ENCODE measurements around the gene SETD2.

- TF ChIP-seq, protein P1, sequence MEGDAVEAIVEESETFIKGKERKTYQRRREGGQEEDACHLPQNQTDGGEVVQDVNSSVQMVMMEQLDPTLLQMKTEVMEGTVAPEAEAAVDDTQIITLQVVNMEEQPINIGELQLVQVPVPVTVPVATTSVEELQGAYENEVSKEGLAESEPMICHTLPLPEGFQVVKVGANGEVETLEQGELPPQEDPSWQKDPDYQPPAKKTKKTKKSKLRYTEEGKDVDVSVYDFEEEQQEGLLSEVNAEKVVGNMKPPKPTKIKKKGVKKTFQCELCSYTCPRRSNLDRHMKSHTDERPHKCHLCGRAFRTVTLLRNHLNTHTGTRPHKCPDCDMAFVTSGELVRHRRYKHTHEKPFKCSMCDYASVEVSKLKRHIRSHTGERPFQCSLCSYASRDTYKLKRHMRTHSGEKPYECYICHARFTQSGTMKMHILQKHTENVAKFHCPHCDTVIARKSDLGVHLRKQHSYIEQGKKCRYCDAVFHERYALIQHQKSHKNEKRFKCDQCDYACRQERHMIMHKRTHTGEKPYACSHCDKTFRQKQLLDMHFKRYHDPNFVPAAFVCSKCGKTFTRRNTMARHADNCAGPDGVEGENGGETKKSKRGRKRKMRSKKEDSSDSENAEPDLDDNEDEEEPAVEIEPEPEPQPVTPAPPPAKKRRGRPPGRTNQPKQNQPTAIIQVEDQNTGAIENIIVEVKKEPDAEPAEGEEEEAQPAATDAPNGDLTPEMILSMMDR (IDR thresholded peaks at IDR 0.05; ENCODE audit: poor library complexity), result no peak
- no peak for TF ChIP-seq EZH2 (IDR thresholded peaks at IDR 0.05; ENCODE audit: borderline replicate concordance)
- TF ChIP-seq EZH2phosphoT487 (IDR thresholded peaks at IDR 0.05; ENCODE audit: low read depth, severe bottlenecking, unreplicated experiment), result no peak
These were observed 169.9 kb downstream of the SETD2 start for GRCh38 chr3:46993986-46994385.
